K562 (cell line): ENCODE measurements around the gene SERTAD2. TPM values are rescaled to one million over a fixed set of nuclear protein-coding genes. Genes with fewer than 3 reads are reported as not detected.

Experiments
- ATAC-seq: fragments of 200-7000 bp; cut with Tn5 transposase; 3 replicates; pipeline ENCODE4 v1.9.1; 2020; ENCODE audit warnings: moderate library complexity
- BruUV-seq: library from RNA; stranded (reverse); fragments of 400-500 nt; replicated peaks from 2 replicates; lab custom pipeline; 2021; lab: Mats Ljungman, UMichigan
- CTCF ChIA-PET: fragments of 300-600 bp; formaldehyde crosslinking; extraction: SDS; loops from one replicate; lab custom pipeline; 2021; ENCODE audit warnings: low intra/inter-chr PET ratio; lab: Yijun Ruan, JAX
- POLR2A ChIA-PET: fragments of 300-600, 350-650 bp; sonication (Branson Sonifier 250); formaldehyde crosslinking; extraction: SDS; loops from one replicate; lab custom pipeline; 2021; ENCODE audit warnings: antibody characterized with exemption, inconsistent platforms; lab: Yijun Ruan, JAX
- DNase-seq, 4 experiments: peaks; one replicate each; pipeline versions ENCODE4 v3.0.0 to v3.0.0-alpha.2; 2011 to 2018; ENCODE audit warnings: low spot score in 3 of 4, mixed read lengths in 3 of 4; ENCODE audit errors: extremely low read depth in 1 of 4
- FAIRE-seq: peaks from 2 replicates; lab custom pipeline; 2011; peaks lifted over from hg19 to GRCh38; lab: Jason Lieb, UNC
- H2AFZ ChIP-seq: 2 replicates; pipeline ENCODE4 v1.6.0; 2011; ENCODE audit warnings: low read depth, low read length, control low read depth, inconsistent platforms
- H3K27ac ChIP-seq: fragments of 200-600 bp; 3 replicates; pipeline ENCODE4 v1.8.0; 2011; ENCODE audit warnings: low read depth, mild to moderate bottlenecking, control low read depth, inconsistent platforms, low read length, moderate library complexity, mixed read lengths; ENCODE audit errors: extremely low read depth
- H3K27me3 ChIP-seq, 2 experiments: fragments of 300-600 bp in 1 of 2; 2 replicates in 1 of 2; 3 replicates in 1 of 2; pipeline versions ENCODE4 v1.6.0 to v1.8.0; 2011; ENCODE audit warnings: inconsistent platforms in 2 of 2, low read length in 2 of 2, mild to moderate bottlenecking in 1 of 2, mixed read lengths in 1 of 2, moderate library complexity in 1 of 2; ENCODE audit not compliant: control insufficient read depth in 2 of 2, insufficient read depth in 2 of 2
- H3K36me3 ChIP-seq: fragments of 300-600 bp; 3 replicates; pipeline ENCODE4 v1.8.0; 2011; ENCODE audit warnings: mild to moderate bottlenecking, low read length, inconsistent platforms; ENCODE audit not compliant: control insufficient read depth, insufficient read depth
- H3K4me1 ChIP-seq, 2 experiments: fragments of 200-600 bp in 1 of 2; replicated peaks in 1 of 2; 2 replicates in 1 of 2; 3 replicates in 1 of 2; pipeline versions ENCODE4 v1.5.1 to v1.8.0; 2011; ENCODE audit warnings: inconsistent platforms in 2 of 2, low read length in 2 of 2, mild to moderate bottlenecking in 1 of 2, mixed read lengths in 1 of 2, moderate library complexity in 1 of 2; ENCODE audit not compliant: control insufficient read depth in 2 of 2, insufficient read depth in 2 of 2
- H3K4me2 ChIP-seq: 2 replicates; pipeline ENCODE4 v1.6.1; 2011; ENCODE audit warnings: low read length, control low read depth, inconsistent platforms, mixed read lengths; ENCODE audit not compliant: insufficient read depth
- H3K4me3 ChIP-seq: fragments of 200-600 bp; sonication (generic), shearing (Covaris generic); 2 replicates; pipeline ENCODE4 v1.5.1; 2016; ENCODE audit warnings: control low read depth, inconsistent platforms
- H3K79me2 ChIP-seq: fragments of 200-600 bp; 3 replicates; pipeline ENCODE4 v1.8.0; 2011; ENCODE audit warnings: low read length, inconsistent platforms; ENCODE audit not compliant: control insufficient read depth, insufficient read depth
- H3K9ac ChIP-seq, 2 experiments: 2 replicates each; pipeline versions ENCODE4 v1.6.0 to v1.6.1; 2011; ENCODE audit warnings: low read depth in 2 of 2, low read length in 2 of 2, control low read depth in 1 of 2, inconsistent platforms in 1 of 2, mild to moderate bottlenecking in 1 of 2, mixed read lengths in 1 of 2; ENCODE audit not compliant: insufficient read depth in 1 of 2
- H3K9me1 ChIP-seq: one replicate; pipeline ENCODE4 v1.6.0; 2011; ENCODE audit warnings: inconsistent platforms, mild to moderate bottlenecking, low read length, moderate library complexity; ENCODE audit not compliant: control insufficient read depth, insufficient read depth
- H3K9me3 ChIP-seq: replicated peaks from 2 replicates; pipeline ENCODE4 v1.5.1; 2011; ENCODE audit warnings: low read depth, low read length, inconsistent platforms; ENCODE audit not compliant: control insufficient read depth, insufficient read depth
- H4K20me1 ChIP-seq: replicated peaks from 2 replicates; pipeline ENCODE4 v1.6.1; 2011; ENCODE audit warnings: low read length, inconsistent platforms, mixed read lengths; ENCODE audit not compliant: control insufficient read depth, insufficient read depth
- AFF1 ChIP-seq, 2 experiments: fragments of 450-650 bp; IDR thresholded peaks; 2 replicates each; pipeline ENCODE4 v1.6.1; 2018; ENCODE audit warnings: mild to moderate bottlenecking in 2 of 2, low read depth in 1 of 2; ENCODE audit not compliant: partially characterized antibody in 2 of 2
- C11orf30 ChIP-seq: fragments of 450-650 bp; IDR thresholded peaks from 2 replicates; pipeline ENCODE4 v1.6.1; 2016; ENCODE audit warnings: low read depth, mild to moderate bottlenecking
- FOSL1 ChIP-seq: fragments of 200-800 bp; sonication (Bioruptor generic); conservative IDR thresholded peaks from 2 replicates; pipeline ENCODE4 v1.6.1; 2016; ENCODE audit warnings: missing genetic modification characterization, missing compliant biosample characterization
- HEY1 ChIP-seq: fragments of 250-450 bp; sonication (Bioruptor Pico); IDR thresholded peaks from 2 replicates; pipeline ENCODE4 v1.5.0; 2020; ENCODE audit warnings: mild to moderate bottlenecking, moderate library complexity, borderline replicate concordance
- HMBOX1 ChIP-seq: sonication (generic); IDR thresholded peaks from 2 replicates; pipeline ENCODE4 v1.6.1; 2016
- MAFG ChIP-seq: fragments of 450-650 bp; conservative IDR thresholded peaks from 2 replicates; pipeline ENCODE4 v1.6.1; 2016; ENCODE audit warnings: missing genetic modification characterization, missing compliant biosample characterization
- RUNX1 ChIP-seq: sonication (generic); IDR thresholded peaks from 2 replicates; pipeline ENCODE4 v1.6.1; 2016; ENCODE audit warnings: antibody characterized with exemption, low read depth
- ZNF316 ChIP-seq: fragments of 450-650 bp; IDR thresholded peaks from 2 replicates; pipeline ENCODE4 v1.6.1; 2016
- WGBS: fragments of 100-300 bp; shearing (Covaris generic); methylation state at CpG from one replicate; pipeline ENCODE4 v1.1.6; 2016; ENCODE audit warnings: low coverage, mixed read lengths; ENCODE audit not compliant: insufficient coverage; ENCODE audit errors: missing lambda C conversion rate; 5-methylcytosine and 5-hydroxymethylcytosine counted together
- in situ Hi-C: fragments of 300-500 bp; cut with MboI; formaldehyde crosslinking; loops from 4 replicates; pipeline ENCODE4 v1.15.0; 2018; ENCODE audit warnings: inconsistent platforms, mixed read lengths
- intact Hi-C: fragments of 100-400 bp; cut with micrococcal nuclease; formaldehyde crosslinking; loops from 2 replicates; pipeline ENCODE4 v1.14.2; 2022
- polyA plus RNA-seq, 8 experiments: library from polyadenylated mRNA; depleted of rRNA in 4 of 8; stranded (reverse) in 5 of 8; unstranded in 3 of 8; fragments of >200 nt; fragmentation: Nextera tagmentation in 2 of 8; fragmentation: Illumina TruSeq in 1 of 8; extraction: Ambion mirVana in 2 of 8; extraction: Trizol in 1 of 8; gene quantifications; 2 replicates each; pipeline versions ENCODE4 v1.2.1 to v1.2.3, GENCODE V29; 2011 to 2014; ENCODE audit warnings: inconsistent platforms in 1 of 8, missing spikeins in 1 of 8
- total RNA-seq, 7 experiments: library from RNA; depleted of rRNA in 6 of 7; stranded (reverse); fragments of >200 nt in 6 of 7; fragmentation: Illumina TruSeq in 2 of 7; extraction: Trizol in 2 of 7; gene quantifications; 2 replicates each; pipeline versions ENCODE4 v1.2.1 to v1.2.3, GENCODE V29; 2011 to 2021; ENCODE audit warnings: low replicate concordance in 1 of 7

The SERTAD2 gene
- total and polyA plus RNA-seq, 9 of the 15 experiments (the other 6 are each of a cell fraction or from before 2014, with no cell fraction given) = 3.0 to 12.5 (median 6.1) TPM

GRCh38 chr2:64698668-64699444, 45.1 kb upstream of the SERTAD2 start:
- TF ChIP-seq ZNF316 = peak; percentile 53
- no peak for TF ChIP-seq AFF1 (IDR thresholded peaks at IDR 0.05; ENCODE audit: low read depth in 1 of 2, partially characterized antibody in 2 of 2)
- TF ChIP-seq HEY1 (CRISPR knock-in tag) = no peak
- no peak for TF ChIP-seq RUNX1
- TF ChIP-seq C11orf30 = peak; percentile 9; the same call in 1 of the 2 replicates
- 0 out of 2 replicates have a peak, but pooled peaks have one; percentile 3 for TF ChIP-seq MAFG (tag)
- TF ChIP-seq HMBOX1 = 0 out of 2 replicates have a peak, but pooled peaks have one; percentile 23
- TF ChIP-seq FOSL1 (tag) = peak; percentile 51
- no peak overlapping the region for H3K4me3 ChIP-seq
- no peak overlapping the region for H3K4me2 ChIP-seq
- intact Hi-C loops = no loop called here
- no peaks in the 10 kb centered on the region for H3K9me1 ChIP-seq
- H2AFZ ChIP-seq = no peak overlapping the region
- DNase-seq = no peak
- in situ Hi-C loops = no loop called here
- ChIA-PET POLR2A (no interaction called here), CTCF (no interaction called here)
- H3K4me1 ChIP-seq = peaks cover 0 to 10% of the 10 kb centered on the region in 2 experiments; a peak in 1 of 5 replicates
- no peak overlapping the region for H3K9ac ChIP-seq
- H3K79me2 ChIP-seq = no peaks in the 10 kb centered on the region
- 82% methylated on average over 4 of the region's 4 CpGs for WGBS
- FAIRE-seq = no peak
- no peaks in the 10 kb centered on the region for H3K36me3 ChIP-seq
- no peak for ATAC-seq
- no peaks in the 10 kb centered on the region for H3K27me3 ChIP-seq
- no peaks in the 10 kb centered on the region for H4K20me1 ChIP-seq
- H3K27ac ChIP-seq = no peak overlapping the region
- BruUV-seq = no TSS peak
- H3K9me3 ChIP-seq = no peaks in the 10 kb centered on the region
